ENCODE results near the gene DAAM1.

Gene DAAM1

GRCh38 chr14:59321626-59321949 lies 133.1 kb downstream of the DAAM1 start:
- Histone ChIP-seq H2AFZ (ENCODE audit: low read depth, low read length) (no peak overlapping the region), H3K9ac (ENCODE audit: low read depth, low read length) (no peak overlapping the region), H4K20me1 (ENCODE audit: insufficient read depth, low read length) (no peaks in the 10 kb centered on the region), H3K4me3 (ENCODE audit: low read depth in 1 of 2, low read length in 2 of 2) (no peak overlapping the region), H3K4me2 (ENCODE audit: insufficient read depth, low read length) (no peak overlapping the region), H3K9me3 (ENCODE audit: insufficient read depth, low read length, severe bottlenecking) (no peaks in the 10 kb centered on the region), H3K27ac (ENCODE audit: low read length) (no peak overlapping the region), H3K27me3 (ENCODE audit: insufficient read depth, low read length, poor library complexity) (no peaks in the 10 kb centered on the region), H3K4me1 (ENCODE audit: insufficient read depth, low read length) (no peaks in the 10 kb centered on the region), H3K79me2 (ENCODE audit: insufficient read depth, low read length) (no peaks in the 10 kb centered on the region), H3K36me3 (ENCODE audit: insufficient read depth, low read length) (peaks cover 7% of the 10 kb centered on the region; the same call in 1 of the 2 replicates)
- ATAC-seq (ENCODE audit: insufficient read depth, low read depth), result no peak
- TF ChIP-seq, protein P1, sequence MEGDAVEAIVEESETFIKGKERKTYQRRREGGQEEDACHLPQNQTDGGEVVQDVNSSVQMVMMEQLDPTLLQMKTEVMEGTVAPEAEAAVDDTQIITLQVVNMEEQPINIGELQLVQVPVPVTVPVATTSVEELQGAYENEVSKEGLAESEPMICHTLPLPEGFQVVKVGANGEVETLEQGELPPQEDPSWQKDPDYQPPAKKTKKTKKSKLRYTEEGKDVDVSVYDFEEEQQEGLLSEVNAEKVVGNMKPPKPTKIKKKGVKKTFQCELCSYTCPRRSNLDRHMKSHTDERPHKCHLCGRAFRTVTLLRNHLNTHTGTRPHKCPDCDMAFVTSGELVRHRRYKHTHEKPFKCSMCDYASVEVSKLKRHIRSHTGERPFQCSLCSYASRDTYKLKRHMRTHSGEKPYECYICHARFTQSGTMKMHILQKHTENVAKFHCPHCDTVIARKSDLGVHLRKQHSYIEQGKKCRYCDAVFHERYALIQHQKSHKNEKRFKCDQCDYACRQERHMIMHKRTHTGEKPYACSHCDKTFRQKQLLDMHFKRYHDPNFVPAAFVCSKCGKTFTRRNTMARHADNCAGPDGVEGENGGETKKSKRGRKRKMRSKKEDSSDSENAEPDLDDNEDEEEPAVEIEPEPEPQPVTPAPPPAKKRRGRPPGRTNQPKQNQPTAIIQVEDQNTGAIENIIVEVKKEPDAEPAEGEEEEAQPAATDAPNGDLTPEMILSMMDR (IDR thresholded peaks at IDR 0.05; ENCODE audit: borderline replicate concordance, extremely low read depth, low read length, poor library complexity, severe bottlenecking), result no peak
- TF ChIP-seq EZH2 (IDR thresholded peaks at IDR 0.05; ENCODE audit: borderline replicate concordance, low read depth, low read length, severe bottlenecking), result no peak
- no peak for DNase-seq

DNA sequence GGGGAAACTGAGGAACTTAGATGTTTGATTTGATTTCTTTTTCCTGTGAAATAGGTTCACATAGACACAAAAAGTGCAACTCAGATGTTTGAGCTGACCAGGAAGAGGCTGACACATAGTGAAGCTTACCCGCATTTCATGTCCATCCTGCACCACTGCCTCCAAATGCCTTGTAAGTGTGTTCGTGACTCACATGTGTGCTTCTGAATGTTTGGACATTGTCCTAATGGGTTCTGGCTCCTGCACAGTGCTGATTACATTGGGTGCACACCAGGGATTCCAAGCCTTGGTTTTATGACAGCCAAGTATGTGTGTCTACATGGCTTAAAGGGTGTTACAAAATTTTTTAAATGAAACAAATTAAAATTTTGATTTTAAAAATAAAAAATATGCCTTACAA lies 137.4 kb downstream of the DAAM1 start:
- peaks cover 10% of the 10 kb centered on the region; the same call in 1 of the 2 replicates for H3K36me3 ChIP-seq (ENCODE audit: insufficient read depth, low read length)
- no peak overlapping the region for H2AFZ ChIP-seq (ENCODE audit: low read depth, low read length)
- no peaks in the 10 kb centered on the region for H3K27me3 ChIP-seq (ENCODE audit: insufficient read depth, low read length, poor library complexity)
- H3K4me2 ChIP-seq (ENCODE audit: insufficient read depth, low read length), result no peak overlapping the region
- no peak overlapping the region for H3K27ac ChIP-seq (ENCODE audit: low read length)
- no peak overlapping the region for H3K9ac ChIP-seq (ENCODE audit: low read depth, low read length)
- no peak overlapping the region for H3K4me3 ChIP-seq (ENCODE audit: low read depth in 1 of 2, low read length in 2 of 2)
- DNase-seq, result no peak
- no peaks in the 10 kb centered on the region for H3K79me2 ChIP-seq (ENCODE audit: insufficient read depth, low read length)
- no peak for ATAC-seq (ENCODE audit: insufficient read depth, low read depth)
- TF ChIP-seq, protein P1 (IDR thresholded peaks at IDR 0.05; ENCODE audit: borderline replicate concordance, extremely low read depth, low read length, poor library complexity, severe bottlenecking), result no peak
- no peak for TF ChIP-seq EZH2 (IDR thresholded peaks at IDR 0.05; ENCODE audit: borderline replicate concordance, low read depth, low read length, severe bottlenecking)
- H3K9me3 ChIP-seq (ENCODE audit: insufficient read depth, low read length, severe bottlenecking), result no peaks in the 10 kb centered on the region
- no peaks in the 10 kb centered on the region for H4K20me1 ChIP-seq (ENCODE audit: insufficient read depth, low read length)
- H3K4me1 ChIP-seq (ENCODE audit: insufficient read depth, low read length), result no peaks in the 10 kb centered on the region

- no peak for TF ChIP-seq EZH2 (IDR thresholded peaks at IDR 0.05; ENCODE audit: borderline replicate concordance, low read depth, low read length, severe bottlenecking)
- TF ChIP-seq, protein P1 (IDR thresholded peaks at IDR 0.05; ENCODE audit: borderline replicate concordance, extremely low read depth, low read length, poor library complexity, severe bottlenecking), result no peak
- no peak overlapping the region for H3K4me2 ChIP-seq (ENCODE audit: insufficient read depth, low read length)
- DNase-seq, result no peak
- no peak overlapping the region for H3K9ac ChIP-seq (ENCODE audit: low read depth, low read length)
- peaks cover 19% of the 10 kb centered on the region; the same call in 1 of the 2 replicates for H3K36me3 ChIP-seq (ENCODE audit: insufficient read depth, low read length)
- H3K4me3 ChIP-seq (ENCODE audit: low read depth in 1 of 2, low read length in 2 of 2), result no peak overlapping the region
- H3K4me1 ChIP-seq (ENCODE audit: insufficient read depth, low read length), result no peaks in the 10 kb centered on the region
- H3K9me3 ChIP-seq (ENCODE audit: insufficient read depth, low read length, severe bottlenecking), result no peaks in the 10 kb centered on the region
- no peaks in the 10 kb centered on the region for H3K79me2 ChIP-seq (ENCODE audit: insufficient read depth, low read length)
- H3K27me3 ChIP-seq (ENCODE audit: insufficient read depth, low read length, poor library complexity), result no peaks in the 10 kb centered on the region
- ATAC-seq (ENCODE audit: insufficient read depth, low read depth), result no peak
- H4K20me1 ChIP-seq (ENCODE audit: insufficient read depth, low read length), result no peaks in the 10 kb centered on the region
- no peak overlapping the region for H3K27ac ChIP-seq (ENCODE audit: low read length)
- H2AFZ ChIP-seq (ENCODE audit: low read depth, low read length), result no peak overlapping the region
These were observed 140.0 kb downstream of the DAAM1 start for GRCh38 chr14:59328454-59328853.

GRCh38 chr14:59330455-59330854 lies 142.0 kb downstream of the DAAM1 start:
- no peak overlapping the region for H3K27ac ChIP-seq (ENCODE audit: low read length)

More at GRCh38 chr14:59330455-59330854, 142.0 kb downstream of the DAAM1 start:
- DNase-seq (no peak), ATAC-seq (ENCODE audit: insufficient read depth, low read depth) (no peak; the same call in 2 of the 3 replicates)
- no peaks in the 10 kb centered on the region for H3K79me2 ChIP-seq (ENCODE audit: insufficient read depth, low read length)
- no peaks in the 10 kb centered on the region for H4K20me1 ChIP-seq (ENCODE audit: insufficient read depth, low read length)
- no peak overlapping the region for H2AFZ ChIP-seq (ENCODE audit: low read depth, low read length)
- no peaks in the 10 kb centered on the region for H3K4me1 ChIP-seq (ENCODE audit: insufficient read depth, low read length)
- H3K9me3 ChIP-seq (ENCODE audit: insufficient read depth, low read length, severe bottlenecking), result no peaks in the 10 kb centered on the region
- no peak for TF ChIP-seq EZH2 (IDR thresholded peaks at IDR 0.05; ENCODE audit: borderline replicate concordance, low read depth, low read length, severe bottlenecking)
- TF ChIP-seq, protein P1 (IDR thresholded peaks at IDR 0.05; ENCODE audit: borderline replicate concordance, extremely low read depth, low read length, poor library complexity, severe bottlenecking), result no peak
- H3K4me2 ChIP-seq (ENCODE audit: insufficient read depth, low read length), result no peak overlapping the region
- H3K9ac ChIP-seq (ENCODE audit: low read depth, low read length), result no peak overlapping the region
- H3K4me3 ChIP-seq (ENCODE audit: low read depth in 1 of 2, low read length in 2 of 2), result no peak overlapping the region
- H3K27me3 ChIP-seq (ENCODE audit: insufficient read depth, low read length, poor library complexity), result no peaks in the 10 kb centered on the region
- H3K36me3 ChIP-seq (ENCODE audit: insufficient read depth, low read length), result peaks cover 19% of the 10 kb centered on the region; the same call in 1 of the 2 replicates
